Caco-2 (cell line): Measurements from ENCODE around the gene CTSD. TPM values are rescaled to one million over a fixed set of nuclear protein-coding genes. Genes with fewer than 3 reads are reported as not detected.

Experiments used
- BruUV-seq: library from RNA; stranded (reverse); fragments of 400-500 nt; replicated peaks from 2 replicates; lab custom pipeline; 2021; lab: Mats Ljungman, UMichigan
- CTCF ChIA-PET: fragments of 300-600 bp; sonication (Branson Sonifier 250); formaldehyde crosslinking; loops from one replicate; lab custom pipeline; 2022; ENCODE audit warnings: antibody characterized with exemption; lab: Charles Lee
- POLR2A ChIA-PET: fragments of 300-600 bp; sonication (Branson Sonifier 250); formaldehyde crosslinking; loops from one replicate; lab custom pipeline; 2022; ENCODE audit warnings: antibody characterized with exemption; lab: Charles Lee
- DNase-seq, 2 experiments: peaks; one replicate each; pipeline versions ENCODE4 v3.0.0 to v3.0.0-alpha.2; 2020 to 2022
- H3K27me3 ChIP-seq: replicated peaks from 2 replicates; pipeline ENCODE4 v1.6.0; 2011; ENCODE audit warnings: low read length; ENCODE audit not compliant: control insufficient read depth, insufficient read depth
- H3K36me3 ChIP-seq: 2 replicates; pipeline ENCODE4 v1.5.1; 2011; ENCODE audit warnings: low read length; ENCODE audit not compliant: control insufficient read depth, insufficient read depth
- H3K4me1 ChIP-seq: fragments of 250-450 bp; sonication (Bioruptor Pico); 2 replicates; pipeline ENCODE4 v1.5.1; 2020; ENCODE audit warnings: mild to moderate bottlenecking
- H3K4me3 ChIP-seq: 2 replicates; pipeline ENCODE4 v1.5.1; 2011; ENCODE audit warnings: low read depth, mild to moderate bottlenecking, control low read depth, low read length
- H3K9me3 ChIP-seq: fragments of 250-450 bp; sonication (Bioruptor Pico); 2 replicates; pipeline ENCODE4 v1.5.1; 2020; ENCODE audit warnings: mild to moderate bottlenecking, moderate library complexity
- H3K27ac Mint-ChIP-seq: one replicate; pipeline ENCODE4 v1.8.0; 2022; ENCODE audit warnings: mixed read lengths; ENCODE audit not compliant: unreplicated experiment
- H3K27me3 Mint-ChIP-seq: one replicate; pipeline ENCODE4 v1.8.0; 2022; ENCODE audit warnings: mixed read lengths; ENCODE audit not compliant: insufficient read depth, unreplicated experiment
- H3K36me3 Mint-ChIP-seq: one replicate; pipeline ENCODE4 v1.8.0; 2022; ENCODE audit warnings: mild to moderate bottlenecking, mixed read lengths; ENCODE audit not compliant: insufficient read depth, unreplicated experiment
- H3K4me1 Mint-ChIP-seq: one replicate; pipeline ENCODE4 v1.8.0; 2022; ENCODE audit warnings: low read depth, mixed read lengths; ENCODE audit not compliant: unreplicated experiment
- H3K4me3 Mint-ChIP-seq: one replicate; pipeline ENCODE4 v1.8.0; 2022; ENCODE audit warnings: mild to moderate bottlenecking, moderate library complexity, mixed read lengths; ENCODE audit not compliant: unreplicated experiment
- H3K9me3 Mint-ChIP-seq: one replicate; pipeline ENCODE4 v1.8.0; 2022; ENCODE audit warnings: mixed read lengths; ENCODE audit not compliant: unreplicated experiment
- CTCF ChIP-seq, 2 experiments: fragments of 200-600 bp in 1 of 2; IDR thresholded peaks; 1 replicate in 1 of 2; 2 replicates in 1 of 2; pipeline versions ENCODE4 v1.5.1 to v1.8.0; 2011 to 2022; ENCODE audit warnings: antibody characterized with exemption in 1 of 2, control low read depth in 1 of 2, inconsistent platforms in 1 of 2, low read depth in 1 of 2, low read length in 1 of 2, mild to moderate bottlenecking in 1 of 2, moderate library complexity in 1 of 2; ENCODE audit not compliant: insufficient read depth in 1 of 2, severe bottlenecking in 1 of 2, unreplicated experiment in 1 of 2
- intact Hi-C: fragments of 100-400 bp; cut with micrococcal nuclease; formaldehyde crosslinking; loops from one replicate; pipeline ENCODE4 v1.10.0; 2022; ENCODE audit not compliant: unreplicated experiment
- total RNA-seq: library from RNA; stranded (reverse); gene quantifications from 2 replicates; pipeline ENCODE4 v1.2.3, GENCODE V29; 2022

Gene CTSD
- total RNA-seq, 1 experiment from 2014 or later, result 335 TPM

- BruUV-seq, result no TSS peak
- Mint-ChIP-seq H3K27me3 (no peaks in the 10 kb centered on the region), H3K4me3 (no peak overlapping the region), H3K27ac (no peak overlapping the region), H3K36me3 (no peaks in the 10 kb centered on the region), H3K9me3 (no peaks in the 10 kb centered on the region), H3K4me1 (no peaks in the 10 kb centered on the region)
- peaks cover under 1% of the 10 kb centered on the region; the same call in 1 of the 2 replicates for H3K4me1 ChIP-seq
- no peak overlapping the region for H3K4me3 ChIP-seq
- CTCF ChIA-PET, result no interaction called here
- H3K9me3 ChIP-seq, result no peaks in the 10 kb centered on the region
- no peak for TF ChIP-seq CTCF (IDR thresholded peaks at IDR 0.05; ENCODE audit: insufficient read depth in 1 of 2, low read depth in 1 of 2, low read length in 1 of 2, severe bottlenecking in 1 of 2, unreplicated experiment in 1 of 2)
- POLR2A ChIA-PET, result no interaction called here
- intact Hi-C loops, result no loop called here
- no peaks in the 10 kb centered on the region for H3K27me3 ChIP-seq
- no peaks in the 10 kb centered on the region for H3K36me3 ChIP-seq
- no peak for DNase-seq
These were observed 19.4 kb upstream of the CTSD start for GRCh38 chr11:1782831-1783724.

GRCh38 chr11:1782031-1782590 lies 18.4 kb upstream of the CTSD start:
- POLR2A ChIA-PET, result no interaction called here
- H3K27me3 ChIP-seq, result no peaks in the 10 kb centered on the region

More at GRCh38 chr11:1782031-1782590, 18.4 kb upstream of the CTSD start:
- intact Hi-C loops, result no loop called here
- Histone ChIP-seq H3K9me3 (no peaks in the 10 kb centered on the region), H3K36me3 (no peaks in the 10 kb centered on the region), H3K4me1 (peaks cover 3% of the 10 kb centered on the region; the same call in 1 of the 2 replicates), H3K4me3 (no peak overlapping the region)
- Mint-ChIP-seq H3K9me3 (no peaks in the 10 kb centered on the region), H3K4me1 (no peaks in the 10 kb centered on the region), H3K4me3 (no peak overlapping the region), H3K27me3 (no peaks in the 10 kb centered on the region), H3K27ac (no peak overlapping the region), H3K36me3 (no peaks in the 10 kb centered on the region)
- no peak for DNase-seq
- CTCF ChIA-PET, result no interaction called here
- no peak for TF ChIP-seq CTCF (IDR thresholded peaks at IDR 0.05; ENCODE audit: insufficient read depth in 1 of 2, low read depth in 1 of 2, low read length in 1 of 2, severe bottlenecking in 1 of 2, unreplicated experiment in 1 of 2)
- BruUV-seq, result no TSS peak
